Mammary epithelial cell (primary cell): Measurements from ENCODE around the gene CCDC78.
A peak's percentile ranks its signal among the peaks of the same experiment; 100 is the strongest.

ENCODE experiments used
- CTCF ChIP-seq, 2 donors: IDR thresholded peaks in 1 of 2; conservative IDR thresholded peaks in 1 of 2; 2 replicates each; pipeline ENCODE4 v1.5.1; 2011 to 2012; ENCODE audit warnings: inconsistent platforms in 2 of 2, low read length in 2 of 2, mild to moderate bottlenecking in 2 of 2, control low read depth in 1 of 2, low read depth in 1 of 2; ENCODE audit not compliant: insufficient read depth in 1 of 2; ENCODE audit errors: extremely low read depth in 1 of 2
- EZH2 ChIP-seq: IDR thresholded peaks from 2 replicates; pipeline ENCODE4 v1.6.1; 2012; ENCODE audit warnings: low read length, inconsistent platforms, borderline replicate concordance

- TF ChIP-seq EZH2 = no peak
- TF ChIP-seq CTCF (conservative IDR thresholded peaks at IDR 0.05 in 1 of 2, IDR thresholded peaks at IDR 0.05 in 1 of 2; ENCODE audit: extremely low read depth in 1 of 2, insufficient read depth in 1 of 2, low read depth in 1 of 2, low read length in 2 of 2) = peak in 1 of 2 donors; percentile 28
These were observed 5.7 kb downstream of the CCDC78 start for GRCh38 chr16:720447-720989.
